NCI-H345 (cell line): ENCODE measurements around the gene TECTA.
A peak's percentile ranks its signal among the peaks of the same experiment; 100 is the strongest.

Source experiments
- DNase-seq: peaks from one replicate; lab custom pipeline; 2025; lab: John Stamatoyannopoulos, UW

The TECTA gene, protein sequence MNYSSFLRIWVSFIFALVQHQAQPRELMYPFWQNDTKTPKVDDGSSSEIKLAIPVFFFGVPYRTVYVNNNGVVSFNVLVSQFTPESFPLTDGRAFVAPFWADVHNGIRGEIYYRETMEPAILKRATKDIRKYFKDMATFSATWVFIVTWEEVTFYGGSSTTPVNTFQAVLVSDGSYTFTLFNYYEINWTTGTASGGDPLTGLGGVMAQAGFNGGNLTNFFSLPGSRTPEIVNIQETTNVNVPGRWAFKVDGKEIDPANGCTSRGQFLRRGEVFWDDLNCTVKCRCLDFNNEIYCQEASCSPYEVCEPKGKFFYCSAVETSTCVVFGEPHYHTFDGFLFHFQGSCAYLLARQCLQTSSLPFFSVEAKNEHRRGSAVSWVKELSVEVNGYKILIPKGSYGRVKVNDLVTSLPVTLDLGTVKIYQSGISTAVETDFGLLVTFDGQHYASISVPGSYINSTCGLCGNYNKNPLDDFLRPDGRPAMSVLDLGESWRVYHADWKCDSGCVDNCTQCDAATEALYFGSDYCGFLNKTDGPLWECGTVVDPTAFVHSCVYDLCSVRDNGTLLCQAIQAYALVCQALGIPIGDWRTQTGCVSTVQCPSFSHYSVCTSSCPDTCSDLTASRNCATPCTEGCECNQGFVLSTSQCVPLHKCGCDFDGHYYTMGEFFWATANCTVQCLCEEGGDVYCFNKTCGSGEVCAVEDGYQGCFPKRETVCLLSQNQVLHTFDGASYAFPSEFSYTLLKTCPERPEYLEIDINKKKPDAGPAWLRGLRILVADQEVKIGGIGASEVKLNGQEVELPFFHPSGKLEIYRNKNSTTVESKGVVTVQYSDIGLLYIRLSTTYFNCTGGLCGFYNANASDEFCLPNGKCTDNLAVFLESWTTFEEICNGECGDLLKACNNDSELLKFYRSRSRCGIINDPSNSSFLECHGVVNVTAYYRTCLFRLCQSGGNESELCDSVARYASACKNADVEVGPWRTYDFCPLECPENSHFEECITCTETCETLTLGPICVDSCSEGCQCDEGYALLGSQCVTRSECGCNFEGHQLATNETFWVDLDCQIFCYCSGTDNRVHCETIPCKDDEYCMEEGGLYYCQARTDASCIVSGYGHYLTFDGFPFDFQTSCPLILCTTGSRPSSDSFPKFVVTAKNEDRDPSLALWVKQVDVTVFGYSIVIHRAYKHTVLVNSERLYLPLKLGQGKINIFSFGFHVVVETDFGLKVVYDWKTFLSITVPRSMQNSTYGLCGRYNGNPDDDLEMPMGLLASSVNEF (N-terminal part only)

DNA sequence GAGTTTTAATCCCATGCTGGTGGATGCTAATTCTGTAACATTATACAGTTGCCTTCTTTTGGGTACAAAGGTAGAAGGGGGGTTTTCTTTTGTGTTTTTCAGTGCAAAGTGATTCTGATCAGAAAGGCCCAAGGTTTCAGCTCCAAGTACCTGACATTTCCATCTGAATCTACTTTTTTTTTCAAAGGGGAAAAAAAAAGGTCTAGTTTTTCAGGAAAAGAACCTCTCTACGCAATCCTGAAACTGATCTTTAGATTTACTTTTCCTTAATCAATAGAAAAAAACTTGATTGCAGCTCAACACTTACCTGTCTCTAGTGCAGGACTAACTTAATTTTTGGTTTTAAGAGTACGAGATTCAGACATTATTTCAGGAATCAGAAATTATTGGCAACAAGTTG lies at the start of gene TECTA:
Gene TECTA (plus strand): TSS at position 301 of the 400 bp plus-strand sequence. CDS start 1,423 bp downstream, outside the sequence.
- DNase-seq, result no peak

DNA sequence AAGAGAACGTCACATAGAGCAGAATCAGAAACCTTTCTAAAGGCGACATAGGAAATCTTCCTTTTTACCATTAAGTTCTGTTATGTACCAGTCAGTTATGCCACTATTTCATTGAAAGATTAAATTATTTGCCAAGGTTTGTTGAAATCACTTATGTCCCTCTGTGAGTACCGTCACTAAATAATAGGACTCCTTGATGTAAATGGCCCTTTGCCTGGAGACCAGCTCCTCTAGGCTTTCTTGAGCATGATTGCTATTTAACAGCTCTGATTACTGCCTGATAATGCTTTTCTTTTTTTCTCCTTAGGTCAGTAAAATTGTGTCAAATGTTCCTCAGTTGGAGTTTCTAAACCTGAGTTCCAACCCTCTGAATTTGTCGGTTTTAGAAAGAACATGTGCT lies 47.8 kb upstream of the TECTA start:
- DNase-seq, result no peak

DNA sequence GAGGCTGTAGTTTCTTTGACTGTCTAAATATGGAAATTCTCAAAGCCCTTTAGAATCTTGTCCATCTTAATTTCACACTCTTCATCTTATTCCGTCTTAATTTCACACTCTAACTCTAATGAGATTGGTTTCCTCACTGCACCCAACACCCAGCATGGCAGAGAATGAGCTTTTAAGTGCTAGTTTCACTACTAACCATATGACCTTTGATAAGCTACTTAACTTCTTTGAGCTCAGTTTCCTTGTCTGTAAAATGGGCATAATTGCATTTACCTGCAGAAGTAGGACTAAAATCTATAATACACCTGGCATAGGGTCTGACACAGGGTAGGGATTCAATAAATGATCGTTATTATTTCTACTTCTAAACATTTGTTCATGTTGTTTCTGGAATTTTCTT lies 46.8 kb upstream of the TECTA start:
- DNase-seq, result no peak

GRCh38 chr11:121055076-121055475 lies 46.0 kb upstream of the TECTA start:
- no peak for DNase-seq

DNA sequence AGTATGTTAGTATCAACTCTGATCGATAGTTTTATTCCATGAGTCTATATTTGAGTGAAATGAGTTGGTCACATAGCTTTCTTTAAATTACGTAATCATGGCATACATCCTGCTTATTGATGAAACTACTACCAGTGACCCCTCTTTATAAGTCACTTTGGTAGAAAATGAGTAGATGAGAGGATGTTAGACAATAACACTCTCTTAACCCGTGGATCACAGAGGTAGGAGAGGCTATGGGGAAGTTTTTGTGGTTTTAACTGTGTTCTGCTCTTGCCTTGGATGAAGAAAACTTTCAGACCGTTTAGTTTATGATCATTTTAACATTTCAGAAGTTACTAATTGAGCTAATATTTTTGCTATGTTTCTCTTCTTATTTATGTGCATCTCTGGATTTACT lies 43.1 kb upstream of the TECTA start:
- no peak for DNase-seq

DNA sequence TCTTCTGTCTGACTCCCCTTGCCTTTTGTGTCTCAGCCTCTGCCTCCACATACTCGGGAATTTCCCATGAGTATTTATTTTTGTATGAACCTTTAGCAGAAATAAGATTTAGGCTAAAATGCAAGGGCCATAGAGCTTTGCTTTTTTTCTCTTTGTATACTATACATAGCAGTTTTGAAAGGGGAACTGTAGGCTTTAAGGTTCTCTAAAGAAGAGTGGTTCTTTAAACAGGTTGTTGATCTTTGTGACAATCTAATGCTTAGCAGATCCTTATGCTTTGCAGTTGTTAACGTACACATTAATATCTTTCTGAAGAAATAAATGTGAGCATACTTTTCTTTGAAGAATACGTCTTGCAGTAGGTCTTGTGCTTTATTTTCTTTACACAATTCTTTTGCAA lies 42.1 kb upstream of the TECTA start:
- no peak for DNase-seq

DNA sequence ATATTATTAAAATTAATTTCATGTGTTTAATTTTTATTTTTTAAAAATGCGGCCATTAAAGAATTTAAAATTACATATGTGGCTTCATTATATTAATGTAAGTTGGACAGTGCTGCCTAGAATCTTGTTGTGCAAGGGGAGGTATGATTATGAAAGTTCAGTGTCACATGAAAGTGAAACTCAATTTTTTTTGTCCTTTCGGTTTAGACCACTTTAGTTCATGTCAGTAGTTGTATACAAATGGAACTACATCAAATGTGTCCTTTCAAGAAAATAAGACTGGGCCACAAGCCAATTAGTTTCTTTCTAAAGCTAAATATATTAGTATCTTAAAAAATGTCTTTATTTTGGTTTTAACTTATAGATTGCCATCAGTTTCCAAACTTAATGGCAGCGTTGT lies 41.4 kb upstream of the TECTA start:
- no peak for DNase-seq

DNA sequence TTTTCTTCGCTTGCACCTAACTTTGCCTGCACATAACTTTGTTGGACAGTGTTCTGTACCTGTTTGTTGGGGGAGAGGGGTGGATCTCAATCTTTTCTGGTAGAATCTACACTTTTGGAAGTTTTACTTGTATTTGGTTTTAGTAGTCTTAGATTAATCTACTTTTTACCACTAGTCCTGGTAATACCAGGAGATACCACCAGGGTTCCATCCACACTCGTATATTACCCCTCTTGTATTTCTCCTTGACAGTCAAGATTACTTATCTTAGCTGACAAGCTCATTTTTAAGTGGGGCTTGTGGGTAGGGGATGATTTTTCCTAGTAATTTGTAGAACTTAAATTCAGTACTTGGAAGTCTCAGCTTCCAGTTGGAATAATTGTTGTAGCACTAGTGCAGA lies 37.3 kb upstream of the TECTA start:
- DNase-seq, result no peak

- no peak for DNase-seq
Measured at GRCh38 chr11:121066623-121067022, 34.4 kb upstream of the TECTA start.

DNA sequence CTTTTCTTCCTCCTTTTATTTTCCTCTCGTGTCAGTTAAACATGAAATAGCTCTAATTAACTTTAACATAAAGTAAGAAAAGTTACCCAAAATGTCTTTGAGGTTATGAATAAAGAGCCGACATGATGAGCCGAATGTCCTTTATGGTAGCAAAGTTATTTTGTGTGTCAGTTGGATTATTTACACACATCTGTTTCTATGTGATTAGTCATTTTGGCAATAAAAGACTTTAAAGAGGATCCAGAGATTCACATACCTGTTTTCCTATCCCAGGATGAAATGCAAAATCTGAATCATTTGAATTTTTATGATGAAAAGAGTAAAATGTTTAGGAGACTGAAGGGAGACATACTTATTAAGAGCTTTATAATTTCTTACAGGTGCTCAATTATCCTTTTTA lies 34.0 kb upstream of the TECTA start:
- no peak for DNase-seq

DNA sequence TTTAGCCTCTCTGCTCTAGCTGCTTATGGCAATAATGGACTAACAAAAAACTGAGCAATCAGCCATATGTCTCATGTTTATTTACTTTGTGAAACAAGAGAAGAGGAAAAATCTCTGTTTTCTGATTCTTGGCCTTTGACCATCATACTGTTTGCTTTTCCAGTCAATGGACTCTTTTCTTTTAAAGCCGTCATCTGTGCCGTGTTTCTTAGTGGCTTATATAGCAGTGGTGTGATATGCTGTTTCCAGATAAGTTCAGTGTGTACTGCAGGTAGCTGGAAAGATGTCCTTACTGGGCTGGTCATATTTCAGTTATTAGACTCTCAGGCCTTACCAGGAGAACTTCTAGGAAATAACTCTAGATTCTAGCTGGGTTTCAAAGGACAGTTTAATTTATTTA lies 33.6 kb upstream of the TECTA start:
- peak; percentile 45 for DNase-seq

GRCh38 chr11:121067962-121068647 lies 32.9 kb upstream of the TECTA start:
- no peak for DNase-seq

DNA sequence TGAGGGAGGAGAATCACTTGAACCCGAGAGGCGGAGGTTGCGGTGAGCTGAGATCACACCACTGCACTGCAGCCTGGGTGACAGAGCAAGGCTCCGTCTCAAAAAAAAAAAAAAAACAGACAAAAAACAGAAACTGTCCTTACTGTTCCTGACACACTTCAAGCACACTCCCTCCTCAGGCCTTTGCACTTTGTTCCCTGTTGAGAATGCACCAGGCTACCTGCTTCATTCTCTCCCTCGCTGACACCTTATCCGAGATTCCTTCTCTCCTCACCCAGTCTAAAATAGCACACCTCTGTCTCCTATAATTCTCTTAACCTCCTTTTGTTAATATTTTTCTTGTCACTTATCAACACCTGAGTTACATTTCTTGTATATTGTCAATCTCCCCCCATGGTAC lies 32.3 kb upstream of the TECTA start:
- DNase-seq, result no peak

- no peak for DNase-seq
Measured at GRCh38 chr11:121070951-121071845, 29.8 kb upstream of the TECTA start.

DNA sequence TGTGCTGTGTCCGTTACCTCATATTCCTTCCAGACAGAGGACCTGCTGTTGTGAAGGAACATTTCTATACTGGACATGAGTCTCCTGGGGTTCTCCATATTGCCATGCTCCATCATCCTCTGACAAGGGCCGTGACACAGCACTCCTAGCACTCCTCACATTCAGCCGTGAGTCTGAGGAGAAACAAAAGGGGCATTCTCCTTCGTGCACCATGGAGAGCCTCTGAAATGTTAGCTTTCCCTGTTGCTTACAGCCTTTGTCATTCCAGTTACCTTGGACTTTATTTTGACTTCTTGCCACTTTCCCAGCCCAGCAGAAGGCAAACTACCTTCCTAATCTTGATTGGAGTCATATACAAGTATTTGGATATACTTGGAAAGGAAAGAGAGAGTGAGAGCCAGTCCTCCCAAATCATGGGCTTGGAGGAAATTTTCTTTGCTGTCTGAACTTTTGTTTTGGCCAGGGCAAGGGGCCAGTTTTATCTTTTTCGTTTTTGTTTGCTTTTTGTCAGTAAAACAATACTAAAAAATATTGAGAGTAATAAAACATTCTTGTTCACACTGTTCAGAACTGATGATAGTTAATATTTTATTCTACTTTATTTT lies 29.1 kb upstream of the TECTA start:
- no peak for DNase-seq

DNA sequence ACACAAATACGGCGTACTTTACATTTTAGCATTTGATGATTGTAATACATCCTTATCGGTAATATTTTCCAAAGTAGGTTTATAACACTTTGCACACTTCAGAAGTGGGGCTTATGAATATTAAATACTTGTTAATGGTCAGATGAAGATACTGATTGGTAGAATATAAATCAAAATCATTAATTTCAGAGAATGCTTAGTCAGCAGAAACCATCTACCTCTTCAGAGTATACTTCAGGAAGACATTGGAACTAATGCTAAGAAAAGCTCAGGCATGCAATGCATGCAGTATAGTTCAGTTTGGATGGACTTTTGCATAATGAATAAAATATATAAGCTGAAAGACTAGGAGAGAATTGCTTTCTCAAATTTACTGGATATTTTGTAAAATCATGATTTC lies 19.7 kb upstream of the TECTA start:
- DNase-seq, result no peak

GRCh38 chr11:121082219-121082618 lies 18.8 kb upstream of the TECTA start:
- no peak for DNase-seq

GRCh38 chr11:121082670-121083069 lies 18.4 kb upstream of the TECTA start:
- no peak for DNase-seq

- DNase-seq, result no peak
Measured at GRCh38 chr11:121086866-121087265, 14.2 kb upstream of the TECTA start.

- DNase-seq, result no peak
Measured at GRCh38 chr11:121089566-121089965, 11.5 kb upstream of the TECTA start.
